GM12878 (cell line): ENCODE measurements around the gene COL1A1.

Source experiments
- EED ChIP-seq: sonication (generic); IDR thresholded peaks from 2 replicates; pipeline ENCODE4 v1.6.1; 2016; ENCODE audit warnings: antibody characterized with exemption, low read depth
- MTA3 ChIP-seq: IDR thresholded peaks from 2 replicates; pipeline ENCODE4 v1.6.1; 2012; ENCODE audit warnings: low read length, inconsistent platforms, borderline replicate concordance
- NBN ChIP-seq: fragments of 450-650 bp; IDR thresholded peaks from 2 replicates; pipeline ENCODE4 v1.6.1; 2016
- NRF1 ChIP-seq: conservative IDR thresholded peaks from 2 replicates; pipeline ENCODE4 v1.6.1; 2011; ENCODE audit warnings: mild to moderate bottlenecking, low read depth, low read length, improper control_type of control experiment
- POLR2A ChIP-seq: IDR thresholded peaks from 2 replicates; pipeline ENCODE4 v1.6.1; 2011; ENCODE audit warnings: low read depth, mild to moderate bottlenecking, low read length
- SIN3A ChIP-seq: IDR thresholded peaks from 2 replicates; pipeline ENCODE4 v1.6.1; 2012; ENCODE audit warnings: low read depth, low read length, improper control_type of control experiment
- TAF1 ChIP-seq: IDR thresholded peaks from 2 replicates; pipeline ENCODE4 v1.6.1; 2011; ENCODE audit warnings: mild to moderate bottlenecking, low read depth, low read length, borderline replicate concordance
- TF ChIP-seq, protein P1 (sequence below): fragments of 150-350 bp; IDR thresholded peaks from 2 replicates; pipeline ENCODE4 v1.6.1; 2016; ENCODE audit warnings: low read depth, low read length
- TF ChIP-seq, protein P2 (sequence below), 3 experiments: IDR thresholded peaks in 2 of 3; conservative IDR thresholded peaks in 1 of 3; 2 replicates each; pipeline ENCODE4 v1.5.1; 2011; ENCODE audit warnings: low read depth in 3 of 3, low read length in 3 of 3, mild to moderate bottlenecking in 3 of 3, control low read depth in 2 of 3, moderate library complexity in 2 of 3, inconsistent platforms in 1 of 3, mixed read lengths in 1 of 3; ENCODE audit not compliant: control insufficient read depth in 2 of 3, insufficient read depth in 1 of 3; ENCODE audit errors: extremely low read depth in 1 of 3
- TF ChIP-seq, protein P3 (sequence below): IDR thresholded peaks from 2 replicates; pipeline ENCODE4 v1.6.1; 2011; ENCODE audit warnings: low read depth, low read length, improper control_type of control experiment, borderline replicate concordance

DNA sequence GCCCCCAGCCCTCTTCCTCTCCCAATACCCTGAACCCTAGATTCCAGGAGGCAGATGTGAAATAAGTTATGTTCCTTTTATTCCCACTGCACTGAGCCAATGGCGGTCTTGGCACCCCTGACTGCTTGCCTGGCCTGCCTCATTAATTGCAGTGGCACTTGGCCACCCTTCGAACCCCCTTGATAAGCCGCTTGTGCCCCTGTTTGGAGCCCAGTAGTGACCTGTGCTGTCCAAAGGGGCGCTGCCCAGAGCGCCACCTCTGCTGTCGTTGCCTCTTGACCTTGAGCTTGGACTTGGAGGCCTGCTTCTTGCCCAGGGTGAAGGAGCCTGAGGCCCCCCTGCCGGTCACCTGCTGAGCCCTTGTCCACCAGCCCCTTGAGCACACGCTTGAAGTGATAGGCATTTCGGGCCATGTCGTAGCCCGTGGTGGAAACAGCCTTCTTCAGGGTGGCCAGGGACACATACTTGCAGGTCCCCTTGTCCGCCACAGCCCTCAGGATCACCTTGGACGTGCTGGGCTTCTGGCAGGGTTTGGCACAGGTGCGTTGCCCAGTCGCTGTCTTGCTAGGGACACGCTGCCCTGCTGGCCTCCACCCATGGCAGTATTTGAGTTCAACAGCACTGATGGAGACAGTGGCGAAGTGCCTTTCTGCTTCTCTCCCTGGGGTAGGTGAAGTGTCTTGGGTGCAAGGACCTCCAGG lies 29.9 kb downstream of the COL1A1 start:
- TF ChIP-seq POLR2A (no peak), TAF1 (no peak), NRF1 (no peak), NBN (no peak), MTA3 (no peak), EED (no peak), SIN3A (no peak)
- TF ChIP-seq, protein P1, sequence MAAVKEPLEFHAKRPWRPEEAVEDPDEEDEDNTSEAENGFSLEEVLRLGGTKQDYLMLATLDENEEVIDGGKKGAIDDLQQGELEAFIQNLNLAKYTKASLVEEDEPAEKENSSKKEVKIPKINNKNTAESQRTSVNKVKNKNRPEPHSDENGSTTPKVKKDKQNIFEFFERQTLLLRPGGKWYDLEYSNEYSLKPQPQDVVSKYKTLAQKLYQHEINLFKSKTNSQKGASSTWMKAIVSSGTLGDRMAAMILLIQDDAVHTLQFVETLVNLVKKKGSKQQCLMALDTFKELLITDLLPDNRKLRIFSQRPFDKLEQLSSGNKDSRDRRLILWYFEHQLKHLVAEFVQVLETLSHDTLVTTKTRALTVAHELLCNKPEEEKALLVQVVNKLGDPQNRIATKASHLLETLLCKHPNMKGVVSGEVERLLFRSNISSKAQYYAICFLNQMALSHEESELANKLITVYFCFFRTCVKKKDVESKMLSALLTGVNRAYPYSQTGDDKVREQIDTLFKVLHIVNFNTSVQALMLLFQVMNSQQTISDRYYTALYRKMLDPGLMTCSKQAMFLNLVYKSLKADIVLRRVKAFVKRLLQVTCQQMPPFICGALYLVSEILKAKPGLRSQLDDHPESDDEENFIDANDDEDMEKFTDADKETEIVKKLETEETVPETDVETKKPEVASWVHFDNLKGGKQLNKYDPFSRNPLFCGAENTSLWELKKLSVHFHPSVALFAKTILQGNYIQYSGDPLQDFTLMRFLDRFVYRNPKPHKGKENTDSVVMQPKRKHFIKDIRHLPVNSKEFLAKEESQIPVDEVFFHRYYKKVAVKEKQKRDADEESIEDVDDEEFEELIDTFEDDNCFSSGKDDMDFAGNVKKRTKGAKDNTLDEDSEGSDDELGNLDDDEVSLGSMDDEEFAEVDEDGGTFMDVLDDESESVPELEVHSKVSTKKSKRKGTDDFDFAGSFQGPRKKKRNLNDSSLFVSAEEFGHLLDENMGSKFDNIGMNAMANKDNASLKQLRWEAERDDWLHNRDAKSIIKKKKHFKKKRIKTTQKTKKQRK: no peak
- TF ChIP-seq, protein P2, sequence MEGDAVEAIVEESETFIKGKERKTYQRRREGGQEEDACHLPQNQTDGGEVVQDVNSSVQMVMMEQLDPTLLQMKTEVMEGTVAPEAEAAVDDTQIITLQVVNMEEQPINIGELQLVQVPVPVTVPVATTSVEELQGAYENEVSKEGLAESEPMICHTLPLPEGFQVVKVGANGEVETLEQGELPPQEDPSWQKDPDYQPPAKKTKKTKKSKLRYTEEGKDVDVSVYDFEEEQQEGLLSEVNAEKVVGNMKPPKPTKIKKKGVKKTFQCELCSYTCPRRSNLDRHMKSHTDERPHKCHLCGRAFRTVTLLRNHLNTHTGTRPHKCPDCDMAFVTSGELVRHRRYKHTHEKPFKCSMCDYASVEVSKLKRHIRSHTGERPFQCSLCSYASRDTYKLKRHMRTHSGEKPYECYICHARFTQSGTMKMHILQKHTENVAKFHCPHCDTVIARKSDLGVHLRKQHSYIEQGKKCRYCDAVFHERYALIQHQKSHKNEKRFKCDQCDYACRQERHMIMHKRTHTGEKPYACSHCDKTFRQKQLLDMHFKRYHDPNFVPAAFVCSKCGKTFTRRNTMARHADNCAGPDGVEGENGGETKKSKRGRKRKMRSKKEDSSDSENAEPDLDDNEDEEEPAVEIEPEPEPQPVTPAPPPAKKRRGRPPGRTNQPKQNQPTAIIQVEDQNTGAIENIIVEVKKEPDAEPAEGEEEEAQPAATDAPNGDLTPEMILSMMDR (IDR thresholded peaks at IDR 0.05 in 2 of 3, conservative IDR thresholded peaks at IDR 0.05 in 1 of 3; ENCODE audit: control insufficient read depth in 2 of 3, extremely low read depth in 1 of 3, insufficient read depth in 1 of 3, low read depth in 3 of 3, low read length in 3 of 3): no peak
- TF ChIP-seq, protein P3, sequence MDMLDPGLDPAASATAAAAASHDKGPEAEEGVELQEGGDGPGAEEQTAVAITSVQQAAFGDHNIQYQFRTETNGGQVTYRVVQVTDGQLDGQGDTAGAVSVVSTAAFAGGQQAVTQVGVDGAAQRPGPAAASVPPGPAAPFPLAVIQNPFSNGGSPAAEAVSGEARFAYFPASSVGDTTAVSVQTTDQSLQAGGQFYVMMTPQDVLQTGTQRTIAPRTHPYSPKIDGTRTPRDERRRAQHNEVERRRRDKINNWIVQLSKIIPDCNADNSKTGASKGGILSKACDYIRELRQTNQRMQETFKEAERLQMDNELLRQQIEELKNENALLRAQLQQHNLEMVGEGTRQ: no peak
